A549 treated with Hydrocortisone at 1 μM for 4 hours (cell line): ENCODE measurements around the gene TMEM179. TPM values are rescaled to one million over a fixed set of nuclear protein-coding genes. Genes with fewer than 3 reads are reported as not detected.

Experiments used
- total RNA-seq: library from RNA; stranded (reverse); fragments of 200-300 nt; extraction: Qiagen RNA extraction; gene quantifications from 5 replicates; pipeline ENCODE4 v1.2.3, GENCODE V29; 2022

TMEM179 gene
- total RNA-seq: 0.10 to 0.43 TPM (median 0.35 TPM) in 5 replicates

DNA sequence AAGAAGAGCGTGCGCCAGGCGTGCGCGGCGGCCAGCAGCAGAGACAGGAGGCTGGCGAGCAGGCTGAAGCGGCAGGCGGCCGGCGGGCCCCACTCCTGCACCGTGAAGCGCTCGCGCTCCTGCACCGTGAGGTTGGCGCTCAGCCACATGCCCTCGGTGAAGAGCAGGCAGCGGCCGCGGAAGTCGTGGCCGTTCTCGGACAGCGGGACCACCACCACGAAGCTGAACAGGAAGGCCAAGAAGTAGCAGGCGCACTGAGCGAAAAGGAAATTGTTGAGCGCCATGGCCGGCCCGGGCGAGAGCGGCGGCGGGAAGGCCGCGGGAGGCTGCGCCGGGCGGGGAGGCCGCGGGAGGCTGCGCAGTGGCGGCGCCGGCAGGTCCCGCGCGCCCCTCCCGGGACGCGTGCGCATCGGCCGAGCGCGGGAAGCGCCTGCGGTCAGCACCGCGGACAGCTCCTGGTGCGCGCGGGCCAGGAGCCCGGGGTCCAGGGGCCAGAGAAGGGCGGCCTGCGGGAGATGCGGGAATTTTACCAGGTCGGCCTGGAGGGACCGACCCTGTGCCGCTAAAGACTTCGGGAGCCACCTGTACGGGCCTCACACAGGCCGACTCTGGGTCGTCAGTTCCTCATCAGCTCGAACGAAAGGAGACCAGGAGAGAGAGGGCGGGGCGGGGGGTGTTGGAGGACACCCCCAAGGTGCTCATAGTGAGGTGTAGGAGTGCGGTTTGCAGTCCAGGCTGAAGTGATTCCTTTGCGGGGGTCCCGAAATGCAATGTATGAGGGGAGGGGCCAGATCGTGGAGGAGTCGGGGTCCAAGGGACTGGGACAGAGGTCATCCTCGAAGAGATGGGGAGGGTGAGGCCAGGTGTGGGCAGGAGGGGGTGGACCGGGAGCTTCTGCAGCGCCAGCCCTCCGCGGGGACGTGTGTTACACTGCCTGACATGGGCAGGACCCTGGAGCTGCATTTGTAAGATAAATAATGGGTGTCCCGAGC, at the start of gene TMEM179:
Gene TMEM179 (minus strand): TSS at position 315 of the 992 bp plus-strand sequence. CDS start 31 bp downstream, at position 284.

DNA sequence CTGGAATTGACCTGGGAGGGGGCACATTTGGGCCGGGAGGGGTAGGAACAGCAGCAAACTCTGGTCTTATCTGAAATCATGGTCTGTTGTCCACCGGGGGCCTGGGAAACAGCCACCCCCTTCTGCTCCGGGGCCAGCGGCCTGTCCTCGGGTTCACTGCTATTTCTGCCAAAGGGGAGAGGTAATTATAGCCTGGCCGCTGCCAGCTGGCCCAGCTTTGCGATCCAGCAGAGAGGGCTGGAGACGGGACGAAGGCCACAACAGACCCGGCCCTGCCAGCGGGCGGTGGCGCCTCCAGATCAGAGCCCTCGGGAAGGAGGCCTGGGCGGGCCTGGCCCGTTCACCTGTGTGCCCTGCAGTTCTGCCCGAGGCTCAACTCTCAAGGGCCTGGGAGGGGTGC, 25.1 kb downstream of the TMEM179 start, which contains the start of gene C14orf180:
Gene C14orf180 (plus strand): TSS at position 258 of the 400 bp plus-strand sequence. CDS start 6,667 bp downstream, outside the sequence.

Other genes with a start within 250 kb of the TMEM179 start
- not detected in 5 replicates for gene C14orf180, start 25.0 kb downstream of the TMEM179 start, total RNA-seq
- gene INF2, start 84.8 kb upstream of the TMEM179 start, total RNA-seq: 89.2 to 127 TPM (median 116 TPM) in 5 replicates
- 5.8 to 7.2 TPM (median 6.3 TPM) in 5 replicates for gene ADSS1, start 119.5 kb upstream of the TMEM179 start, total RNA-seq
- 136 to 204 TPM (median 193 TPM) in 5 replicates for gene SIVA1, start 148.4 kb upstream of the TMEM179 start, total RNA-seq
- 90.9 to 107 TPM (median 100 TPM) in 5 replicates for gene AKT1, start 191.0 kb upstream of the TMEM179 start, total RNA-seq
- gene ZBTB42, start 196.3 kb upstream of the TMEM179 start, total RNA-seq: 2.5 to 3.3 TPM (median 2.8 TPM) in 5 replicates